SK-N-MC (cell line): Measurements from ENCODE around the gene MICOS13.

Source experiments
- EZH2 ChIP-seq: fragments of 200-600 bp; sonication (generic); IDR thresholded peaks from one replicate; pipeline ENCODE4 v1.6.1; 2017; ENCODE audit warnings: antibody characterized with exemption
- FOXP2 ChIP-seq: optimal IDR thresholded peaks from 2 replicates; pipeline ENCODE3; 2011; ENCODE audit warnings: mild to moderate bottlenecking, moderate library complexity; ENCODE audit not compliant: insufficient read depth; ENCODE audit errors: extremely low read length, control extremely low read depth
- POLR2AphosphoS5 ChIP-seq: IDR thresholded peaks from 2 replicates; pipeline ENCODE4 v1.6.1; 2012; ENCODE audit warnings: mild to moderate bottlenecking, low read depth, low read length, borderline replicate concordance

- TF ChIP-seq POLR2AphosphoS5 (no peak; the same call in 1 of the 2 replicates), EZH2 (no peak), FOXP2 (no peak)
These were observed 3.6 kb downstream of the MICOS13 start for GRCh38 chr19:5676772-5677105.
